HEK293 (cell line): ENCODE data around the gene KIF18B.

ENCODE experiments used
- CTCF ChIA-PET: fragments of 350-600 bp; formaldehyde crosslinking; extraction: SDS; loops from one replicate; lab custom pipeline; 2021; ENCODE audit warnings: antibody characterized with exemption; lab: Yijun Ruan, JAX
- POLR2A ChIA-PET: fragments of 300-600 bp; formaldehyde crosslinking; extraction: SDS; loops from one replicate; lab custom pipeline; 2020; ENCODE audit warnings: antibody characterized with exemption, inconsistent platforms; lab: Yijun Ruan, JAX
- H3K27ac ChIP-seq: fragments of 200-500 bp; sonication (Bioruptor generic); 2 replicates; pipeline ENCODE4 v1.5.1; 2014; ENCODE audit warnings: low read depth, low read length, control low read depth, inconsistent platforms; ENCODE audit errors: extremely low read depth
- H3K36me3 ChIP-seq, 2 experiments: fragments of 200-500 bp in 1 of 2; sonication (Bioruptor generic) in 1 of 2; 1 replicate in 1 of 2; 2 replicates in 1 of 2; pipeline ENCODE4 v1.5.1; 2014 to 2017; ENCODE audit warnings: inconsistent platforms in 2 of 2, low read length in 2 of 2; ENCODE audit not compliant: control insufficient read depth in 2 of 2, insufficient read depth in 1 of 2
- H3K4me1 ChIP-seq: fragments of 200-500 bp; sonication (Bioruptor generic); 2 replicates; pipeline ENCODE4 v1.5.1; 2014; ENCODE audit warnings: mild to moderate bottlenecking, low read length, inconsistent platforms; ENCODE audit not compliant: control insufficient read depth, insufficient read depth
- H3K4me3 ChIP-seq: 2 replicates; pipeline ENCODE4 v1.5.1; 2011; ENCODE audit warnings: low read depth, mild to moderate bottlenecking, control low read depth, low read length, moderate library complexity
- H3K9me3 ChIP-seq: fragments of 200-500 bp; sonication (Bioruptor generic); 2 replicates; pipeline ENCODE4 v1.5.1; 2014; ENCODE audit warnings: low read depth, low read length, inconsistent platforms; ENCODE audit not compliant: control insufficient read depth, insufficient read depth
- GLIS1 ChIP-seq: fragments of 450-650 bp; formaldehyde crosslinking; IDR thresholded peaks from 2 replicates; pipeline ENCODE4 v1.5.1; 2016; ENCODE audit warnings: missing biosample characterization, missing genetic modification characterization
- IKZF3 ChIP-seq: fragments of 450-650 bp; IDR thresholded peaks from 2 replicates; pipeline ENCODE4 v1.5.0; 2018; ENCODE audit warnings: missing biosample characterization, mild to moderate bottlenecking, missing genetic modification characterization, moderate library complexity
- KLF10 ChIP-seq: fragments of 450-650 bp; IDR thresholded peaks from 2 replicates; pipeline ENCODE4 v1.5.1; 2018; ENCODE audit warnings: missing biosample characterization, mild to moderate bottlenecking, missing genetic modification characterization
- SP3 ChIP-seq: fragments of 450-650 bp; formaldehyde crosslinking; IDR thresholded peaks from 2 replicates; pipeline ENCODE4 v1.5.1; 2016; ENCODE audit warnings: missing biosample characterization, missing genetic modification characterization
- ZBTB1 ChIP-seq: fragments of 450-650 bp; formaldehyde crosslinking; IDR thresholded peaks from 2 replicates; pipeline ENCODE4 v1.5.1; 2016; ENCODE audit warnings: missing biosample characterization, missing genetic modification characterization
- ZBTB48 ChIP-seq: fragments of 450-650 bp; formaldehyde crosslinking; IDR thresholded peaks from 2 replicates; pipeline ENCODE4 v1.5.1; 2016; ENCODE audit warnings: missing biosample characterization, missing genetic modification characterization
- ZIC2 ChIP-seq: fragments of 450-650 bp; formaldehyde crosslinking; IDR thresholded peaks from 2 replicates; pipeline ENCODE4 v1.5.1; 2016; ENCODE audit warnings: missing biosample characterization, missing genetic modification characterization
- ZNF223 ChIP-seq: fragments of 450-650 bp; formaldehyde crosslinking; IDR thresholded peaks from 2 replicates; pipeline ENCODE4 v1.5.1; 2016; ENCODE audit warnings: missing biosample characterization, missing genetic modification characterization
- ZNF280C ChIP-seq: fragments of 450-650 bp; formaldehyde crosslinking; IDR thresholded peaks from 2 replicates; pipeline ENCODE4 v1.5.1; 2016; ENCODE audit warnings: missing biosample characterization, missing genetic modification characterization
- ZNF37A ChIP-seq: fragments of 450-650 bp; IDR thresholded peaks from 2 replicates; pipeline ENCODE4 v1.5.1; 2018; ENCODE audit warnings: missing biosample characterization, missing genetic modification characterization
- ZNF394 ChIP-seq: fragments of 450-650 bp; formaldehyde crosslinking; IDR thresholded peaks from 2 replicates; pipeline ENCODE4 v1.5.1; 2016; ENCODE audit warnings: missing biosample characterization, missing genetic modification characterization, mild to moderate bottlenecking, moderate library complexity, borderline replicate concordance
- ZNF555 ChIP-seq: fragments of 450-650 bp; formaldehyde crosslinking; conservative IDR thresholded peaks from 2 replicates; pipeline ENCODE4 v1.5.1; 2017; ENCODE audit warnings: missing biosample characterization, mild to moderate bottlenecking, missing genetic modification characterization, inconsistent platforms
- ZNF645 ChIP-seq: fragments of 450-650 bp; formaldehyde crosslinking; IDR thresholded peaks from 2 replicates; pipeline ENCODE4; 2016; ENCODE audit warnings: missing biosample characterization, missing genetic modification characterization
- ZNF791 ChIP-seq: fragments of 450-650 bp; formaldehyde crosslinking; IDR thresholded peaks from 2 replicates; pipeline ENCODE4 v1.5.1; 2016; ENCODE audit warnings: missing biosample characterization, missing genetic modification characterization
- ZSCAN4 ChIP-seq: fragments of 450-650 bp; formaldehyde crosslinking; IDR thresholded peaks from 2 replicates; pipeline ENCODE4 v1.5.1; 2017; ENCODE audit warnings: missing biosample characterization, missing genetic modification characterization

KIF18B gene

GRCh38 chr17:44956998-44957981 is 9.7 kb upstream of the KIF18B start:
- H3K4me1 ChIP-seq: 0 out of 2 replicates have a peak, but pooled peaks cover 3% of the 10 kb centered on the region
- H3K9me3 ChIP-seq: no peaks in the 10 kb centered on the region
- TF ChIP-seq GLIS1 (tag by site-specific recombination): peak; percentile 57
- peak; percentile 66 for TF ChIP-seq ZIC2 (tag by site-specific recombination)
- no peak for TF ChIP-seq ZNF791
- no peak for TF ChIP-seq ZSCAN4 (tag by site-specific recombination)
- TF ChIP-seq KLF10: no peak
- TF ChIP-seq, all 188 proteins: peak for 2
- ChIA-PET CTCF (interaction anchor here (1.0 to 2.4 kb wide), 4 partner anchors 10 to 142 kb away, joined by 3 to 9 read pairs (median 4); no protein-coding TSS in a partner anchor), POLR2A (interaction anchor here (1.8 kb wide), 1 partner anchor 11 kb away, joined by 6 read pairs; the partner anchor contains the start of gene C1QL1)
- Histone ChIP-seq H3K36me3 (no peaks in the 10 kb centered on the region), H3K27ac (no peak overlapping the region), H3K4me3 (no peak overlapping the region)

GRCh38 chr17:44955674-44956425 is 8.3 kb upstream of the KIF18B start:
- Histone ChIP-seq H3K4me1 (0 out of 2 replicates have a peak, but pooled peaks cover 3% of the 10 kb centered on the region), H3K36me3 (no peaks in the 10 kb centered on the region), H3K27ac (no peak overlapping the region), H3K9me3 (no peaks in the 10 kb centered on the region), H3K4me3 (no peak overlapping the region)
- POLR2A ChIA-PET: no interaction called here
- CTCF ChIA-PET: interaction anchor here (0.6 to 2.4 kb wide), 6 partner anchors 8 to 179 kb away, joined by 3 to 9 read pairs (median 4); partner anchors contain the start of gene ACBD4
- TF ChIP-seq ZBTB48 (tag by site-specific recombination) (no peak), ZBTB1 (no peak), ZNF555 (no peak), ZNF37A (tag by site-specific recombination) (no peak), IKZF3 (no peak), ZNF394 (tag by site-specific recombination) (no peak), ZNF280C (tag by site-specific recombination) (no peak), SP3 (tag by site-specific recombination) (no peak), ZNF645 (tag by site-specific recombination) (no peak), ZNF223 (tag by site-specific recombination) (no peak)
